Fibroblast of lung (primary cell): ENCODE results near the gene CDKAL1. TPM values are rescaled to one million over a fixed set of nuclear protein-coding genes. Genes with fewer than 3 reads are reported as not detected.

ENCODE experiments used
- DNase-seq, 2 donors: peaks; one replicate each; pipeline versions ENCODE4 v3.0.0 to v3.0.0-alpha.2; 2010; ENCODE audit warnings: low read depth in 2 of 2
- H2AFZ ChIP-seq: 2 replicates; pipeline ENCODE4 v1.5.1; 2012; ENCODE audit warnings: low read length, control low read depth, inconsistent platforms
- H3K27ac ChIP-seq: 2 replicates; pipeline ENCODE4 v1.5.1; 2011; ENCODE audit warnings: low read length, control low read depth; ENCODE audit not compliant: insufficient read depth
- H3K27me3 ChIP-seq: 2 replicates; pipeline ENCODE4 v1.5.1; 2011; ENCODE audit warnings: mild to moderate bottlenecking, low read length; ENCODE audit not compliant: control insufficient read depth, insufficient read depth
- H3K36me3 ChIP-seq: 2 replicates; pipeline ENCODE4 v1.5.1; 2011; ENCODE audit warnings: low read length; ENCODE audit not compliant: control insufficient read depth, insufficient read depth
- H3K4me1 ChIP-seq: 2 replicates; pipeline ENCODE4 v1.5.1; 2011; ENCODE audit warnings: low read length; ENCODE audit not compliant: control insufficient read depth, insufficient read depth; ENCODE audit errors: extremely low read depth
- H3K4me2 ChIP-seq: 2 replicates; pipeline ENCODE4 v1.5.1; 2011; ENCODE audit warnings: low read length, control low read depth; ENCODE audit not compliant: insufficient read depth; ENCODE audit errors: extremely low read depth
- H3K4me3 ChIP-seq, 4 experiments: fragments of 200-600 bp in 1 of 4; sonication (generic) in 1 of 4; replicated peaks in 1 of 4; 2 replicates each; pipeline ENCODE4 v1.5.1; 2011 to 2016; ENCODE audit warnings: low read length in 4 of 4, low read depth in 3 of 4, mild to moderate bottlenecking in 3 of 4, control low read depth in 2 of 4, inconsistent platforms in 1 of 4, mixed read lengths in 1 of 4; ENCODE audit not compliant: insufficient read depth in 1 of 4; ENCODE audit errors: control extremely low read depth in 1 of 4
- H3K79me2 ChIP-seq: 2 replicates; pipeline ENCODE4 v1.5.1; 2012; ENCODE audit warnings: mild to moderate bottlenecking, low read length, inconsistent platforms; ENCODE audit not compliant: control insufficient read depth, insufficient read depth
- H3K9ac ChIP-seq: 2 replicates; pipeline ENCODE4 v1.5.1; 2011; ENCODE audit warnings: mild to moderate bottlenecking, low read length, control low read depth; ENCODE audit not compliant: insufficient read depth
- H3K9me3 ChIP-seq: 2 replicates; pipeline ENCODE4 v1.5.1; 2012; ENCODE audit warnings: low read depth, low read length; ENCODE audit not compliant: control insufficient read depth, insufficient read depth
- H4K20me1 ChIP-seq: 2 replicates; pipeline ENCODE4 v1.5.1; 2011; ENCODE audit warnings: low read length; ENCODE audit not compliant: control insufficient read depth, insufficient read depth; ENCODE audit errors: extremely low read depth
- CTCF ChIP-seq, 2 donors: IDR thresholded peaks in 1 of 2; conservative IDR thresholded peaks in 1 of 2; 1 replicate in 1 of 2; 2 replicates in 1 of 2; pipeline ENCODE4 v1.5.1; 2011 to 2012; ENCODE audit warnings: low read length in 2 of 2, control low read depth in 1 of 2, inconsistent platforms in 1 of 2, low read depth in 1 of 2, mild to moderate bottlenecking in 1 of 2
- EZH2 ChIP-seq: IDR thresholded peaks from 2 replicates; pipeline ENCODE4 v1.5.1; 2012; ENCODE audit warnings: low read length, control low read depth, mild to moderate bottlenecking; ENCODE audit errors: missing control alignments
- polyA plus RNA-seq, 2 donors: library from polyadenylated mRNA; depleted of rRNA in 1 of 2; stranded (reverse) in 1 of 2; unstranded in 1 of 2; fragments of >200 nt; gene quantifications; 2 replicates each; pipeline ENCODE4 v1.2.1, GENCODE V29; 2011 to 2012; ENCODE audit warnings: missing spikeins in 1 of 2
- total RNA-seq: library from RNA; depleted of rRNA; stranded (reverse); fragments of >200 nt; gene quantifications from 2 replicates; pipeline ENCODE4 v1.2.1, GENCODE V29; 2014

The CDKAL1 gene
- total and polyA plus RNA-seq, 2 donors (not counting 1 experiment from before 2014, with no cell fraction given), result 7.4 to 15.0 TPM

GRCh38 chr6:20847904-20848303 lies 313.6 kb downstream of the CDKAL1 start:
- no peaks in the 10 kb centered on the region for H3K36me3 ChIP-seq

DNA sequence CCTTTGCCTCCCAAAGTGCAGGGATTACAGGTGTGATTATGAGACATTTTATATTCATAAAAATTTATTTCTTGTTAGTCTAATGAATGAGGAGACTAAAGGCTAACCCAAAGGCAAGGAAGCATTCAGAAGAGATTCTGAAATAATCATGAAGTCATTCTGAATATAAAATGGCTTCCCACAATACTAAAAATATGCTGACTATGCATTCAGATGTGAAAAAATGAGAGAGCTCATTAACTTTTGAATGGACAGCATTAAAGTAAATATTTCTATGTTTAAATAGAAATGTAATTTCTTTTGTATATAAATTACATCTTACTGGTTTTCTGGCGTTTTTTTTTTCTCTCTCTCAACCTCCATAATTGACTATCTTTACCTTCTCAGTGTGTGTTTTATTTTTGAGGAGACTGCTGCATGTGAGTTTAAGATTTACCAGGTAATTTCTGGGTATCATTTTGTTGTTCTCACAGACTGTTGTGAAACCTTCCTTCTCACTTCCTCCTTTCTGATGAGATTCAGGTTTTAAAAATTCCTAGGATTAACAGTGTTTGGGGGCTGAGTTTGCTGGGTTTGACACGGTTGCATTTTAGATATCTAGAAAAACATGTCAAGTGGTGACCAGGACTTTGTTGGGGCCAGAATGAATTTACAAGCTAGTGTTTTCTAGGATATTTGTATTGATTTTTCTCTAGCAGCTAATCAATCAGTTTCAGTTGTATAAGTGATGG lies 316.6 kb downstream of the CDKAL1 start:
- Histone ChIP-seq H3K4me1 (no peaks in the 10 kb centered on the region), H3K4me3 (no peak overlapping the region), H3K27ac (no peak overlapping the region), H3K4me2 (no peak overlapping the region), H3K9me3 (no peaks in the 10 kb centered on the region), H4K20me1 (no peaks in the 10 kb centered on the region), H2AFZ (no peak overlapping the region), H3K79me2 (no peaks in the 10 kb centered on the region), H3K36me3 (no peaks in the 10 kb centered on the region), H3K9ac (no peak overlapping the region), H3K27me3 (no peaks in the 10 kb centered on the region)
- TF ChIP-seq EZH2 (no peak), CTCF (conservative IDR thresholded peaks at IDR 0.05 in 1 of 2, IDR thresholded peaks at IDR 0.05 in 1 of 2; ENCODE audit: low read depth in 1 of 2, low read length in 2 of 2) (no peak)
- no peak for DNase-seq

More at GRCh38 chr6:20847904-20848303, 313.6 kb downstream of the CDKAL1 start:
- no peaks in the 10 kb centered on the region for H4K20me1 ChIP-seq
- H3K4me2 ChIP-seq, result no peak overlapping the region
- no peaks in the 10 kb centered on the region for H3K27me3 ChIP-seq
- TF ChIP-seq CTCF (conservative IDR thresholded peaks at IDR 0.05 in 1 of 2, IDR thresholded peaks at IDR 0.05 in 1 of 2; ENCODE audit: low read depth in 1 of 2, low read length in 2 of 2) (no peak), EZH2 (no peak)
- no peak for DNase-seq
- H3K27ac ChIP-seq, result no peak overlapping the region
- H3K9me3 ChIP-seq, result no peaks in the 10 kb centered on the region
- no peaks in the 10 kb centered on the region for H3K79me2 ChIP-seq
- no peak overlapping the region for H3K9ac ChIP-seq
- H2AFZ ChIP-seq, result no peak overlapping the region
- H3K4me1 ChIP-seq, result no peaks in the 10 kb centered on the region
- no peak overlapping the region for H3K4me3 ChIP-seq

GRCh38 chr6:20851795-20852194 lies 317.5 kb downstream of the CDKAL1 start:
- Histone ChIP-seq H3K4me3 (no peak overlapping the region), H3K9ac (no peak overlapping the region), H2AFZ (no peak overlapping the region), H3K9me3 (no peaks in the 10 kb centered on the region), H3K36me3 (no peaks in the 10 kb centered on the region), H4K20me1 (no peaks in the 10 kb centered on the region), H3K27ac (no peak overlapping the region), H3K4me2 (no peak overlapping the region), H3K79me2 (no peaks in the 10 kb centered on the region), H3K4me1 (no peaks in the 10 kb centered on the region), H3K27me3 (no peaks in the 10 kb centered on the region)
- TF ChIP-seq EZH2 (no peak), CTCF (conservative IDR thresholded peaks at IDR 0.05 in 1 of 2, IDR thresholded peaks at IDR 0.05 in 1 of 2; ENCODE audit: low read depth in 1 of 2, low read length in 2 of 2) (no peak)
- DNase-seq, result no peak
